Fibroblast of skin of left quadriceps (primary cell): ENCODE results near the gene MYEF2.

ENCODE experiments used
- DNase-seq, 2 experiments: peaks; one replicate each; pipeline ENCODE4 v3.0.0-alpha.2; 2013; ENCODE audit warnings: low read depth in 2 of 2

Gene MYEF2

DNA sequence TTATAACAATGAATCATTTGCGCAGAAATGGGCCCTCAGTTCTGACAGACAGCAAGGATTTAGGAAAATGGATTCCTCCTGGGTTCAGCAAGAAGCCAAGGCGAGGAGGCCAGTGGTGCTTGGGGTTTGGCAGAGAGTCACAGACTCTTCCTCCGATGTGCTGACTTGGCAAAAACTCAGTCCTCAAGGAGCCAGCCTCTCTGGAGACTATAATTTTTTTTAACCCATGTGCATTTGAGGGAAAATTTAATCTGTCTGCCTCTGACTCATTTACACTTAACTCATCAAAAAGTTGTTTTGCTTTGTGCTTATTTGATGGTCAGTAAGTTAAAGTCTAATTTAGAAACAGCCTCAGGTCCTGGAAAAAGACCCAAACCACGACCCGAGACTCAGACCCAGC, 91.5 kb downstream of the MYEF2 start:
- DNase-seq, result peak in 1 of 2 experiments; percentile 27

DNA sequence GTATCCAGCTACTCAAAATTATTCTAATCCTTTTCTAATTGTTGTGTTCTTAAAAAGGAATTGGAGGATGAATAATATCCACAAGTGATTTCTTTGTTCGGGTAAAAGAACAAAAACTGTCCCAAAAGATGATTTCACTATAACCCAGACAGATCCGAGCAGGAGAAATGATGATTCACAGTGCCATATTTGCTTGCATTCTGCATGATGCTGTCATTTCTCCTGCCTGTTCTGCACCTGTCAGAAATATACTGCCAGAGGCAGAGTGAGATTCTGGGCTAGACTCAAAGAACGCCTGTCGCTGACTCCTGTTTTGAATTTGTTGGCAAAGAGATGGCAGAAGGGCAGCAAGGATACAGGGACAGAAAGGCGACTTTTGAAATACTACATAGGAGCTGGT, 92.0 kb downstream of the MYEF2 start:
- DNase-seq, result no peak

DNA sequence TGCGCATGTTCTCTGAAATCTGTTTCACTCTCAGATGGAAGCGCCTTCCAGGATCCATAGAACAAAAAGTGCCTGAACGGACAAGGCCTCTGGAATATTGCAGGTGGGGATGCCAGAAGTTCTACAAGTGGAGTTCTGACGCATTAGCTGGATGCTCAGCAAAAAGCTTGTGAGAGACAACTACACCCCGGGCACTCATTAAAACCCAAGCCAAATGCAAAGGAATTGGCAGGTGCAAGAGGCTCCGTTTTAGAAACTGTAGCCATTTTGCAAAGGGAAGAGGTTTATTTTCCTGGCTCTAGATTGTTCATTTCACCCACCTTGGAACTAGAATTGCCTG, 92.5 kb downstream of the MYEF2 start:
- no peak for DNase-seq

DNA sequence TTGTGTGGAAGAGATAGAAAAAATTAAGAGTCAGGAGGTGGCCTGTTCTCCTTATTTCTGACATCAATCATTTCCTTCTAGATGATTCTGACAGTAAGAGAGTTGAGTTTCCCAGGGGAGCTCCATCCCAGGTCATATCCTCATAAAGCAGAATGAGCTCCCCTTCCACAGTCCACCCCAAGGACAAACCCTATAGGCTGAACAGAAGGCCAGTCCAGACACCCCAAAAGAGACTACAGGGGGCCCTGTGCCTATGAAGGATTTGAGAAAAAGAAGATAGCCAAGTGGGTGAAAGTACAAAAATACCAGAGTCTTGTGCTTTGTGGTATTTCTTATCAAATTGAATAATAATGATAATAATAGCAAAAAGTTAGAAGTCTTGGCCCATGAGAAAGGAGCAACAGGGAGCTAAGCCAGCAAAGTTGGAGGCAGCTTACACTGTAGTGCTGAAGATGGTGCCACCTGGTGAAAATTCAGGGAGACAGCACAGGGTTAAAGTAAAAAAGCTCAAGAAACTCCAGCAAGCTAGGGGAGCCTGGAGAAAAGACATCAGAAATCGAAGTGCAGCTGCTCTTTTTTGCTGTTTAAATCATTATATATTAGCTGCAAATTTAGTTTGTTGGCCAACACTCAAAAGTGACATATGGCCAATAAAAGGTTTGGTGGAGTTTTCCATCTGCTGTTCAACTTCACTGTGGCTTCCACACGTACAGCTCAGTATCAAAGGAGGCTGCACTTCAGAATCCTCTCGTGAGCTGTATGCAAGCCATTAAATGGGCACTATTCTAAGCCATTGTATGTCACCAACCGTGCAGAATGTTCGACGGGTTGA, 93.1 kb downstream of the MYEF2 start:
- peak in 1 of 2 experiments; percentile 22 for DNase-seq
